Osteoblast (primary cell): Measurements from ENCODE around the gene OPCML. TPM values are rescaled to one million over a fixed set of nuclear protein-coding genes. Genes with fewer than 3 reads are reported as not detected.

ENCODE experiments used
- DNase-seq: peaks from one replicate; pipeline ENCODE4 v3.0.0; 2011; ENCODE audit warnings: low spot score, mixed read lengths; ENCODE audit not compliant: insufficient read length; ENCODE audit errors: missing footprints
- H2AFZ ChIP-seq: 2 replicates; pipeline ENCODE4 v1.6.0; 2011; ENCODE audit warnings: mild to moderate bottlenecking, low read length
- H3K27ac ChIP-seq: 2 replicates; pipeline ENCODE4 v1.5.1; 2011; ENCODE audit warnings: mild to moderate bottlenecking, low read depth, low read length, moderate library complexity
- H3K27me3 ChIP-seq: 2 replicates; pipeline ENCODE4 v1.6.0; 2012; ENCODE audit warnings: mild to moderate bottlenecking, control low read depth, inconsistent platforms, low read length, moderate library complexity; ENCODE audit not compliant: insufficient read depth
- H3K36me3 ChIP-seq: 2 replicates; pipeline ENCODE4 v1.5.1; 2011; ENCODE audit warnings: mild to moderate bottlenecking, low read length, control low read depth, moderate library complexity; ENCODE audit not compliant: insufficient read depth
- H3K4me1 ChIP-seq: 2 replicates; pipeline ENCODE4 v1.5.1; 2011; ENCODE audit warnings: mild to moderate bottlenecking, low read length, control low read depth, moderate library complexity; ENCODE audit not compliant: insufficient read depth
- H3K4me2 ChIP-seq: 2 replicates; pipeline ENCODE4 v1.6.0; 2011; ENCODE audit warnings: mild to moderate bottlenecking, low read length; ENCODE audit not compliant: insufficient read depth
- H3K4me3 ChIP-seq: fragments of 200-600 bp; sonication (generic); 3 replicates; pipeline ENCODE4 v1.5.1; 2012; ENCODE audit warnings: mild to moderate bottlenecking, low read length, inconsistent platforms; ENCODE audit not compliant: insufficient read depth
- H3K79me2 ChIP-seq: 2 replicates; pipeline ENCODE4 v1.6.0; 2012; ENCODE audit warnings: mild to moderate bottlenecking, low read length, control low read depth, inconsistent platforms; ENCODE audit not compliant: insufficient read depth
- H3K9me3 ChIP-seq: 2 replicates; pipeline ENCODE4 v1.5.1; 2011; ENCODE audit warnings: low read depth, low read length, control low read depth
- H4K20me1 ChIP-seq: 2 replicates; pipeline ENCODE4 v1.6.0; 2012; ENCODE audit warnings: mild to moderate bottlenecking, low read length, control low read depth; ENCODE audit not compliant: insufficient read depth
- total RNA-seq: library from RNA; depleted of rRNA; stranded (reverse); fragments of >200 nt; gene quantifications from 2 replicates; pipeline ENCODE4 v1.2.3, GENCODE V29; 2012
- TF ChIP-seq, protein P1 (sequence below): IDR thresholded peaks from 2 replicates; pipeline ENCODE4 v1.5.1; 2011; ENCODE audit warnings: mild to moderate bottlenecking, low read depth, low read length, moderate library complexity; ENCODE audit errors: extremely low read depth

The OPCML gene
- total RNA-seq, 1 donor: 0.36 TPM

DNA sequence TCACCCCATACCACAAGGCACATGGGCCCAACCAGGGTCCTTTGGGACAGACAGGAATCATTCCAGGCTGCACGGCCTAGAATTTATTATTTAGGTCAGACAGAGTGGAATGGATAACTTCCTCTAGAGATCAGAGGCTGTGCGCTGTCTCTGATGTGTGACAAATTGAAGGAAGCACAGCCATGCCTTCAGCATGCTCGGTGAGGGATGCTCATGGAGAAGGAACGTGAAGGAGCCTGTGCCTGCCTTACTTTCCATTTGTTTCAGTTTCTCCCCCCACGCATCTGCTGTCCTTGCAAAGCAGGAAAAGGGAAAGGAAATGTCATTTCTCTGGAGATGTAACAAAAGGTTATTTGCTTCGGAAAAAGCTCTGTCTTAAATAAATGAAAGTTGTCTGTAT, 644.1 kb downstream of the OPCML start:
- peaks cover 29% of the 10 kb centered on the region for H3K4me1 ChIP-seq
- no peak overlapping the region for H3K4me3 ChIP-seq

DNA sequence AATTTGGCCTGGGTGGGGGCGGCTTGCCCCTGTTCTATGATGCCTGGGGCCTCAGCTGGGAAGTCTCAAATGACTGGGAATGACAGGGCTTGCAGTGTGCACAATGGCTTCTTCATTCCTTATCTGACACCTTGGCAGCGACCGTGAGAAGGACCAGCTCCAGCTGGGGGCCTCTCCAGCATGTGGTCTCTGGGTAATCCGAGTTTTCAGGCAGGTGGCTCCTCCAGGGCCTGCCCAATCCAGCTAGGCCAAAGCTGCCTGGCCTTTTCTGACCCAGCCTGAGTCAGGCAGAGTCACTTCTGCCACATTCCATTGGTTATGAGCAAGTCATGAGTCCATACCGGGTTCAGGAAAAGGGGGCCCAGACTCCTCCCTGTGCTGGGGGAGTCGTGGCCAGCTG, 646.0 kb downstream of the OPCML start:
- Histone ChIP-seq H3K36me3 (no peaks in the 10 kb centered on the region), H3K4me1 (peaks cover 29% of the 10 kb centered on the region), H3K27ac (peak overlapping the region; percentile 47), H3K4me2 (no peak overlapping the region), H3K9me3 (no peaks in the 10 kb centered on the region), H2AFZ (peak overlapping the region; percentile 78), H3K27me3 (no peaks in the 10 kb centered on the region), H4K20me1 (no peaks in the 10 kb centered on the region), H3K4me3 (no peak overlapping the region), H3K79me2 (no peaks in the 10 kb centered on the region)
- TF ChIP-seq, protein P1, sequence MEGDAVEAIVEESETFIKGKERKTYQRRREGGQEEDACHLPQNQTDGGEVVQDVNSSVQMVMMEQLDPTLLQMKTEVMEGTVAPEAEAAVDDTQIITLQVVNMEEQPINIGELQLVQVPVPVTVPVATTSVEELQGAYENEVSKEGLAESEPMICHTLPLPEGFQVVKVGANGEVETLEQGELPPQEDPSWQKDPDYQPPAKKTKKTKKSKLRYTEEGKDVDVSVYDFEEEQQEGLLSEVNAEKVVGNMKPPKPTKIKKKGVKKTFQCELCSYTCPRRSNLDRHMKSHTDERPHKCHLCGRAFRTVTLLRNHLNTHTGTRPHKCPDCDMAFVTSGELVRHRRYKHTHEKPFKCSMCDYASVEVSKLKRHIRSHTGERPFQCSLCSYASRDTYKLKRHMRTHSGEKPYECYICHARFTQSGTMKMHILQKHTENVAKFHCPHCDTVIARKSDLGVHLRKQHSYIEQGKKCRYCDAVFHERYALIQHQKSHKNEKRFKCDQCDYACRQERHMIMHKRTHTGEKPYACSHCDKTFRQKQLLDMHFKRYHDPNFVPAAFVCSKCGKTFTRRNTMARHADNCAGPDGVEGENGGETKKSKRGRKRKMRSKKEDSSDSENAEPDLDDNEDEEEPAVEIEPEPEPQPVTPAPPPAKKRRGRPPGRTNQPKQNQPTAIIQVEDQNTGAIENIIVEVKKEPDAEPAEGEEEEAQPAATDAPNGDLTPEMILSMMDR: no peak
- peak; percentile 78 for DNase-seq

More for the DNA sequence above, 644.1 kb downstream of the OPCML start:
- TF ChIP-seq, protein P1: no peak
- H3K27ac ChIP-seq: peak overlapping the region; percentile 25
- H3K27me3 ChIP-seq: no peaks in the 10 kb centered on the region
- no peaks in the 10 kb centered on the region for H3K79me2 ChIP-seq
- no peaks in the 10 kb centered on the region for H3K9me3 ChIP-seq
- DNase-seq: no peak
- no peaks in the 10 kb centered on the region for H3K36me3 ChIP-seq
- no peaks in the 10 kb centered on the region for H4K20me1 ChIP-seq
- H2AFZ ChIP-seq: peak overlapping the region; percentile 56
- peak overlapping the region; percentile 41 for H3K4me2 ChIP-seq

- Histone ChIP-seq H3K4me1 (peaks cover 25% of the 10 kb centered on the region), H3K4me2 (no peak overlapping the region), H3K27ac (no peak overlapping the region), H3K36me3 (no peaks in the 10 kb centered on the region), H3K79me2 (no peaks in the 10 kb centered on the region), H2AFZ (no peak overlapping the region), H4K20me1 (no peaks in the 10 kb centered on the region), H3K27me3 (no peaks in the 10 kb centered on the region), H3K9me3 (no peaks in the 10 kb centered on the region), H3K4me3 (no peak overlapping the region)
- no peak for DNase-seq
- TF ChIP-seq, protein P1: no peak
These were observed 649.1 kb downstream of the OPCML start for GRCh38 chr11:132883241-132883640.

DNA sequence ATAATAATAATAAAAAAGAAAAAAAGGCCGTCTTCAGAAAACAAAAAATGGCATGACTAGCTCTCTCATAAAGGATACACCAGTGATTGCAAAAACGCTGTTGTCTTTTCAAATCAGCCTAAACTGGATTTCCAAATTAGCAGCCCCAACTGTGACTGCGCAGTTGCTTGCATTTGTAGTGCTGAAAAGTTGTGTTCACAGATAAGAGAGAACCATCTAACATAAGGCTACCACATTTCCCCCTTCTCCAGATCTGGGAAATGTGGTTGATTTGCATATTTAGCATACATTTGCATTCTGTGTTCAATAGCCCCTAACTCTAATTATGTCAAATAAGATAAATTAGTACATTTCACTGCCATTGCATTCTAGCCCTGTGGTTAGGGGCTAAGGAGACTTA, 650.7 kb downstream of the OPCML start:
- Histone ChIP-seq H3K36me3 (no peaks in the 10 kb centered on the region), H3K9me3 (no peaks in the 10 kb centered on the region), H3K79me2 (no peaks in the 10 kb centered on the region), H3K4me1 (peaks cover 15% of the 10 kb centered on the region), H3K4me3 (no peak overlapping the region), H2AFZ (no peak overlapping the region), H3K27ac (no peak overlapping the region), H3K27me3 (no peaks in the 10 kb centered on the region), H4K20me1 (no peaks in the 10 kb centered on the region), H3K4me2 (no peak overlapping the region)
- DNase-seq: no peak
- TF ChIP-seq, protein P1: no peak
